BE2C (cell line): ENCODE results near the gene DARS2.

Experiments used
- DNase-seq: peaks from one replicate; pipeline ENCODE4 v3.0.0-alpha.2; 2020
- H3K27me3 ChIP-seq: fragments of 250-450 bp; sonication (Bioruptor Pico); 2 replicates; pipeline ENCODE4 v1.5.1; 2020; ENCODE audit warnings: mild to moderate bottlenecking
- H3K36me3 ChIP-seq: fragments of 250-450 bp; sonication (Bioruptor Pico); 2 replicates; pipeline ENCODE4 v1.5.1; 2020; ENCODE audit warnings: mild to moderate bottlenecking
- H3K4me1 ChIP-seq: fragments of 250-450 bp; sonication (Bioruptor Pico); 2 replicates; pipeline ENCODE4 v1.5.1; 2020
- H3K4me3 ChIP-seq: 2 replicates; pipeline ENCODE4 v1.5.1; 2011; ENCODE audit warnings: low read depth, low read length
- H3K9me3 ChIP-seq: fragments of 250-450 bp; sonication (Bioruptor Pico); 2 replicates; pipeline ENCODE4 v1.5.1; 2020
- CTCF ChIP-seq: IDR thresholded peaks from 2 replicates; pipeline ENCODE4 v1.5.1; 2012; ENCODE audit warnings: mild to moderate bottlenecking, low read depth, low read length

Gene DARS2

DNA sequence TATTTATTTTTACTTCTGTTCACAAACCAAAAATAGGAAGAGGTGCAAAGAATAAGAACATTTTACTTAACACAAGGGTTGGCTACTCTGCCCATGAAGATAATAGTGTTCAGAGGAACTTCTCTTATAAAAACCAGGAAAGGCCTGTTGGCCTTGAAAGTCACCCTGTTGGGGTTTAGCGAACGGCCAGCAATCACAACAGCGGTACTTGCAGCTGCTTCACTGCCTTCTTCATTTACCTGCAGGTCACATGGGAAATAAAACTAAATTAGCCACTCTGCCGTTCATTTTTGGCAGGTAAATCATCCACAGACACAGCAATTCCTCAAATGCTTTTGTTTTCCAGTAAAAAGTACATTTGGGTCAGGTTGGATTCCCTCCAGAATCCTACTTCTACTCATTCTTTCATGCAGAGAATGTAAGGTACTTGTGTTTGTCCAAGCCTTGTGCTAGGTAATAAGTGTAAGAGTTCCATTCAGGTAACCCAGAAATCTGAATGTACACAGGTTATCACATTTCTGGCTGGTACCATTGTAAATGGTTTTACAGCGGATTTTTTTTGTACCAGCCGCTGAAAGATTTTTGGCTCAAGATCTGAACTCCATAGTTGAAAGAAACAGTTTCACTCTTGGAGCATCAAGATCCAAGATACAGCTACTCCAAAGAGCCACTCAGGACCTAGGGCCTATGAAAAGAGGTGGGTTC lies 79.5 kb downstream of the DARS2 start:
- Histone ChIP-seq H3K36me3 (no peaks in the 10 kb centered on the region), H3K27me3 (no peaks in the 10 kb centered on the region), H3K4me3 (no peak overlapping the region), H3K4me1 (no peaks in the 10 kb centered on the region), H3K9me3 (no peaks in the 10 kb centered on the region)
- no peak for DNase-seq
- no peak for TF ChIP-seq CTCF
